ENCODE data around the gene HEPHL1.

DNA sequence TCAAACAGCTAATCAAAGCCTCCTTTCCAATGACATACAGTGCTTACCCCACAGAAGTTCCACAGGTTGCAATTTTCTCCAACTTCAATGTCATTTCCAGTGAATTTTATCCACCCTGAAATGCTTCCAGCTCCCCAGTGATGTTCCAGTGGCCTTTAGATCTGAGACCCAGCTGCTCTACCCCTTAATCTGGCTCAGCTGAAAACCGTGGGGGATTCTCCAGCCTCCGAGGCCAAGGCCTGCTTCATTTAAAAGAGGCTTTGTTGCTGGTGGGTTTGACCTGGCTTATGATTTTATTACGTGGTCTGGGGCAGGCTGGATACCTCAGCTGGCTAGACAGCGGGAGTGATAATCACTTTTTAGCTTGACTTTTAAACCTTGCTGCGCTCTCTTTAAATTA is 10.9 kb downstream of the HEPHL1 start:
- TF ChIP-seq, protein P1, sequence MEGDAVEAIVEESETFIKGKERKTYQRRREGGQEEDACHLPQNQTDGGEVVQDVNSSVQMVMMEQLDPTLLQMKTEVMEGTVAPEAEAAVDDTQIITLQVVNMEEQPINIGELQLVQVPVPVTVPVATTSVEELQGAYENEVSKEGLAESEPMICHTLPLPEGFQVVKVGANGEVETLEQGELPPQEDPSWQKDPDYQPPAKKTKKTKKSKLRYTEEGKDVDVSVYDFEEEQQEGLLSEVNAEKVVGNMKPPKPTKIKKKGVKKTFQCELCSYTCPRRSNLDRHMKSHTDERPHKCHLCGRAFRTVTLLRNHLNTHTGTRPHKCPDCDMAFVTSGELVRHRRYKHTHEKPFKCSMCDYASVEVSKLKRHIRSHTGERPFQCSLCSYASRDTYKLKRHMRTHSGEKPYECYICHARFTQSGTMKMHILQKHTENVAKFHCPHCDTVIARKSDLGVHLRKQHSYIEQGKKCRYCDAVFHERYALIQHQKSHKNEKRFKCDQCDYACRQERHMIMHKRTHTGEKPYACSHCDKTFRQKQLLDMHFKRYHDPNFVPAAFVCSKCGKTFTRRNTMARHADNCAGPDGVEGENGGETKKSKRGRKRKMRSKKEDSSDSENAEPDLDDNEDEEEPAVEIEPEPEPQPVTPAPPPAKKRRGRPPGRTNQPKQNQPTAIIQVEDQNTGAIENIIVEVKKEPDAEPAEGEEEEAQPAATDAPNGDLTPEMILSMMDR (conservative IDR thresholded peaks at IDR 0.05 in 1 of 2, IDR thresholded peaks at IDR 0.05 in 1 of 2; ENCODE audit: extremely low read depth in 1 of 2, insufficient read depth in 1 of 2, low read depth in 1 of 2, low read length in 2 of 2): no peak
- no peak for TF ChIP-seq EZH2 (IDR thresholded peaks at IDR 0.05; ENCODE audit: borderline replicate concordance, low read length)

All from mammary epithelial cell (primary cell).